HepG2 (cell line): Measurements from ENCODE around the gene MNX1. TPM values are rescaled to one million over a fixed set of nuclear protein-coding genes. Genes with fewer than 3 reads are reported as not detected.

Experiments used
- ASH2L ChIP-seq: fragments of 300-600, 200-600 bp; sonication (generic); IDR thresholded peaks from 2 replicates; pipeline ENCODE4 v1.7.0; 2017; ENCODE audit warnings: low read depth, mild to moderate bottlenecking, moderate library complexity, mixed read lengths, low read length; ENCODE audit not compliant: insufficient read length
- ATF4 ChIP-seq, 2 experiments: fragments of 450-650 bp in 1 of 2; sonication (generic) in 1 of 2; formaldehyde crosslinking; IDR thresholded peaks; 2 replicates each; pipeline versions ENCODE4 v1.5.0 to v1.8.0; 2020 to 2022; ENCODE audit warnings: mild to moderate bottlenecking in 1 of 2, missing genetic modification reagents in 1 of 2
- DNMT3B ChIP-seq: conservative IDR thresholded peaks from 2 replicates; pipeline ENCODE4 v1.6.1; 2016; ENCODE audit warnings: missing biosample characterization, control low read depth
- GFI1 ChIP-seq: sonication (generic); formaldehyde crosslinking; IDR thresholded peaks from 2 replicates; pipeline ENCODE4 v1.5.0; 2020; ENCODE audit warnings: missing genetic modification reagents, mild to moderate bottlenecking, borderline replicate concordance
- GTF3A ChIP-seq: sonication (generic); formaldehyde crosslinking; conservative IDR thresholded peaks from 2 replicates; pipeline ENCODE4 v1.4.0; 2020; ENCODE audit warnings: mild to moderate bottlenecking, missing genetic modification reagents
- IKZF1 ChIP-seq: fragments of 450-650 bp; IDR thresholded peaks from 2 replicates; pipeline ENCODE4 v1.7.1; 2016
- KMT2A ChIP-seq: sonication (generic); formaldehyde crosslinking; IDR thresholded peaks from 2 replicates; pipeline ENCODE4 v1.4.0; 2020; ENCODE audit warnings: missing genetic modification reagents
- MED13 ChIP-seq: sonication (generic); formaldehyde crosslinking; IDR thresholded peaks from 2 replicates; pipeline ENCODE4 v1.5.0; 2020; ENCODE audit warnings: missing genetic modification reagents
- MEIS2 ChIP-seq: sonication (generic); formaldehyde crosslinking; IDR thresholded peaks from 2 replicates; pipeline ENCODE4 v1.9.0; 2021; ENCODE audit warnings: mild to moderate bottlenecking, missing genetic modification reagents
- MXD4 ChIP-seq: IDR thresholded peaks from 2 replicates; pipeline ENCODE4 v1.6.1; 2016; ENCODE audit warnings: mild to moderate bottlenecking, missing biosample characterization, missing genetic modification reagents
- NFYB ChIP-seq: sonication (generic); formaldehyde crosslinking; IDR thresholded peaks from 2 replicates; pipeline ENCODE4 v1.4.0; 2020; ENCODE audit warnings: missing genetic modification reagents
- SP4 ChIP-seq: sonication (generic); formaldehyde crosslinking; IDR thresholded peaks from 2 replicates; pipeline ENCODE4 v1.8.1; 2023; ENCODE audit warnings: mild to moderate bottlenecking, missing genetic modification reagents
- SPEN ChIP-seq: sonication (generic); formaldehyde crosslinking; IDR thresholded peaks from 2 replicates; pipeline ENCODE4 v1.5.1; 2020; ENCODE audit warnings: low read depth, mild to moderate bottlenecking, missing genetic modification reagents
- SRSF1 ChIP-seq: fragments of 200-400 bp; formaldehyde crosslinking; optimal IDR thresholded peaks from 2 replicates; pipeline ENCODE3; 2017; ENCODE audit warnings: mild to moderate bottlenecking, low read depth, low read length, moderate library complexity
- TAF1 ChIP-seq: sonication (generic); formaldehyde crosslinking; IDR thresholded peaks from 2 replicates; pipeline ENCODE4 v1.4.0; 2020; ENCODE audit warnings: missing genetic modification reagents
- ZBTB49 ChIP-seq: sonication (generic); formaldehyde crosslinking; IDR thresholded peaks from 2 replicates; pipeline ENCODE4 v1.4.0; 2020; ENCODE audit warnings: missing genetic modification reagents, borderline replicate concordance
- ZMYM4 ChIP-seq: sonication (generic); formaldehyde crosslinking; IDR thresholded peaks from 2 replicates; pipeline ENCODE4 v1.8.1; 2023; ENCODE audit warnings: mild to moderate bottlenecking, missing genetic modification reagents
- ZNF382 ChIP-seq: sonication (generic); formaldehyde crosslinking; IDR thresholded peaks from 2 replicates; pipeline ENCODE4 v1.5.0; 2020; ENCODE audit warnings: missing genetic modification reagents, mild to moderate bottlenecking, borderline replicate concordance
- ZNF670 ChIP-seq: sonication (generic); formaldehyde crosslinking; IDR thresholded peaks from 2 replicates; pipeline ENCODE4 v1.8.0; 2022; ENCODE audit warnings: mild to moderate bottlenecking, missing genetic modification reagents, borderline replicate concordance
- ZNF709 ChIP-seq: sonication (generic); formaldehyde crosslinking; IDR thresholded peaks from 2 replicates; pipeline ENCODE4 v1.5.0; 2020; ENCODE audit warnings: mild to moderate bottlenecking, missing genetic modification reagents
- ZNF768 ChIP-seq: sonication (generic); formaldehyde crosslinking; IDR thresholded peaks from 2 replicates; pipeline ENCODE4 v1.4.0; 2020; ENCODE audit warnings: missing genetic modification reagents
- ZNF792 ChIP-seq: IDR thresholded peaks from 2 replicates; pipeline ENCODE4 v1.6.1; 2016
- polyA plus RNA-seq, 8 experiments: library from polyadenylated mRNA; depleted of rRNA in 3 of 8; stranded (reverse) in 7 of 8; unstranded in 1 of 8; fragments of >200 nt; fragmentation: Illumina TruSeq in 4 of 8; extraction: Trizol in 4 of 8; gene quantifications; 2 replicates each; pipeline versions ENCODE4 v1.2.1 to v1.2.3, GENCODE V29; 2011 to 2016; ENCODE audit warnings: low read depth in 4 of 8, missing spikeins in 1 of 8, mixed read lengths in 1 of 8; ENCODE audit not compliant: insufficient read depth in 1 of 8
- total RNA-seq, 5 experiments: library from RNA; depleted of rRNA; stranded (reverse); fragments of >200 nt; fragmentation: Illumina TruSeq; extraction: Trizol; gene quantifications; 2 replicates each; pipeline ENCODE4 v1.2.3, GENCODE V29; 2016; ENCODE audit warnings: low read depth in 1 of 5
- TF ChIP-seq, protein P1 (sequence below): sonication (generic); formaldehyde crosslinking; conservative IDR thresholded peaks from 2 replicates; pipeline ENCODE4 v1.4.0; 2020; ENCODE audit warnings: mild to moderate bottlenecking, missing genetic modification reagents, moderate library complexity

Gene MNX1
- total and polyA plus RNA-seq, 2 of the 13 experiments (the other 11 are each of a cell fraction or from before 2014, with no cell fraction given), result 0.94 to 6.1 TPM

DNA sequence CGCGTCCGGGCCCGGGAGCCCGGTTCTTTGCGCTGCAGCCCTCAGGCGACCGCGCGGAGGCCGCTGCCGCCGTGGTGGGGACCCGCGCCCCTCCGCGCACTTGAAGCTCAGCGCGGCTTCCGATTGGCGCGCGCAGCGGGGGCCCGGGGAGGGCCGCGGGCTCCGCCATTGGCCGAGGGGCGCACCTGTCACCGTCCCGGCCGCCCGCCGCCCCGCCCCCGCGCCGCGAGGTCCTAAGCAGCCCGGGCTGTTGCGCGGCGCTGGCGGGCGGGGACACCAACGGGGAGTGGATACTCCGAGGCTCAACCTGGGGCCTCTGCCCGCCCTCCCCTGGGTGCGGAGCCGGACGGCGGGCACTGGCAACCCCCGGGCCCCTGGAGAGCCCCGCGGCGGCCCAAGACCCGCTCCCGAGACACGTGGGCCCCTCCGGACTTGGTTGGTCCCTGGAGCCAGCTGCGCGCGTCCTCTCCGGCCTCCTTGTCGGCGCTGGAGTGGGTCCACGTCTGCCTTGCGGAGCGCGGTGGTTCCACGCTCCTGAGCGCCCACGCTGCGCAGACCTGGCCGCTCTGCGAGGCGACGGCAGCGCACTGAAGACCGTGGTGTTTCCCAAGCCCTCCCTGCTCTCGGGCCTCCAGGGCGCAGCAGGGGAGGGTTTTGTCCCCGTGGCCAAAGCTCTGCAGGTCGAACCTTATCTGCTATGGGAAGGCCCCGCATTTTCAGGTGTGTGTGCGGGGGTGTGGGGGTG lies at the start of gene MNX1 (continued):
- TF ChIP-seq ZBTB49 (CRISPR knock-in tag), result no peak
- TF ChIP-seq ZMYM4, result peak; percentile 26; the same call in 1 of the 2 replicates
- no peak for TF ChIP-seq DNMT3B (CRISPR knock-in tag)
- TF ChIP-seq MEIS2 (CRISPR knock-in tag), result peak; percentile 64; the same call in 1 of the 2 replicates
- TF ChIP-seq ZNF792 (CRISPR knock-in tag), result 0 out of 2 replicates have a peak, but pooled peaks have one; percentile 10
- no peak for TF ChIP-seq GTF3A (CRISPR knock-in tag)
- TF ChIP-seq, protein P1, sequence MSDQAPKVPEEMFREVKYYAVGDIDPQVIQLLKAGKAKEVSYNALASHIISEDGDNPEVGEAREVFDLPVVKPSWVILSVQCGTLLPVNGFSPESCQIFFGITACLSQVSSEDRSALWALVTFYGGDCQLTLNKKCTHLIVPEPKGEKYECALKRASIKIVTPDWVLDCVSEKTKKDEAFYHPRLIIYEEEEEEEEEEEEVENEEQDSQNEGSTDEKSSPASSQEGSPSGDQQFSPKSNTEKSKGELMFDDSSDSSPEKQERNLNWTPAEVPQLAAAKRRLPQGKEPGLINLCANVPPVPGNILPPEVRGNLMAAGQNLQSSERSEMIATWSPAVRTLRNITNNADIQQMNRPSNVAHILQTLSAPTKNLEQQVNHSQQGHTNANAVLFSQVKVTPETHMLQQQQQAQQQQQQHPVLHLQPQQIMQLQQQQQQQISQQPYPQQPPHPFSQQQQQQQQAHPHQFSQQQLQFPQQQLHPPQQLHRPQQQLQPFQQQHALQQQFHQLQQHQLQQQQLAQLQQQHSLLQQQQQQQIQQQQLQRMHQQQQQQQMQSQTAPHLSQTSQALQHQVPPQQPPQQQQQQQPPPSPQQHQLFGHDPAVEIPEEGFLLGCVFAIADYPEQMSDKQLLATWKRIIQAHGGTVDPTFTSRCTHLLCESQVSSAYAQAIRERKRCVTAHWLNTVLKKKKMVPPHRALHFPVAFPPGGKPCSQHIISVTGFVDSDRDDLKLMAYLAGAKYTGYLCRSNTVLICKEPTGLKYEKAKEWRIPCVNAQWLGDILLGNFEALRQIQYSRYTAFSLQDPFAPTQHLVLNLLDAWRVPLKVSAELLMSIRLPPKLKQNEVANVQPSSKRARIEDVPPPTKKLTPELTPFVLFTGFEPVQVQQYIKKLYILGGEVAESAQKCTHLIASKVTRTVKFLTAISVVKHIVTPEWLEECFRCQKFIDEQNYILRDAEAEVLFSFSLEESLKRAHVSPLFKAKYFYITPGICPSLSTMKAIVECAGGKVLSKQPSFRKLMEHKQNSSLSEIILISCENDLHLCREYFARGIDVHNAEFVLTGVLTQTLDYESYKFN, result no peak
- peak; percentile 77 for TF ChIP-seq SP4 (CRISPR knock-in tag)
- TF ChIP-seq IKZF1, result no peak
- TF ChIP-seq TAF1, result peak; percentile 55
- TF ChIP-seq SRSF1, result peak; percentile 60
- TF ChIP-seq MED13, result no peak
- no peak for TF ChIP-seq MXD4 (CRISPR knock-in tag)
- peak; percentile 17; the same call in 1 of the 2 replicates for TF ChIP-seq ZNF709 (CRISPR knock-in tag)
- TF ChIP-seq ASH2L, result peak; percentile 37
- peak; percentile 48; the same call in 1 of the 2 replicates for TF ChIP-seq ZNF670 (CRISPR knock-in tag)
- no peak for TF ChIP-seq SPEN (CRISPR knock-in tag)
- TF ChIP-seq GFI1 (CRISPR knock-in tag), result no peak
- 0 out of 4 replicates have a peak, but pooled peaks of 1 of the 2 experiments have one; percentile 18 for TF ChIP-seq ATF4 (CRISPR knock-in tag; IDR thresholded peaks at IDR 0.05)
- no peak for TF ChIP-seq ZNF382 (CRISPR knock-in tag)
- peak; percentile 73 for TF ChIP-seq NFYB (CRISPR knock-in tag)
- TF ChIP-seq KMT2A (CRISPR knock-in tag), result peak; percentile 8; the same call in 1 of the 2 replicates
- TF ChIP-seq ZNF768 (CRISPR knock-in tag), result peak; percentile 7; the same call in 1 of the 2 replicates
